CD14-positive monocyte (primary cell): ENCODE results near the gene ZNF99. TPM values are rescaled to one million over a fixed set of nuclear protein-coding genes. Genes with fewer than 3 reads are reported as not detected.
"Not testable (repeated sequence)": the region's sequence is repeated elsewhere in the genome, so short reads cannot be mapped to it uniquely, and the experiment has no call there.

Experiments used
- DNase-seq, 3 donors: peaks; one replicate each; pipeline ENCODE4 v3.0.0-alpha.2; 2011 to 2022
- H2AFZ ChIP-seq: 2 replicates; pipeline ENCODE4 v1.6.0; 2012; ENCODE audit warnings: mild to moderate bottlenecking, low read depth, low read length, inconsistent platforms; ENCODE audit not compliant: insufficient read depth, poor library complexity, severe bottlenecking
- H3K27ac ChIP-seq, 2 donors: 1 replicate in 1 of 2; 2 replicates in 1 of 2; pipeline ENCODE4 v1.5.1; 2012 to 2013; ENCODE audit warnings: low read length in 2 of 2, control low read depth in 1 of 2, inconsistent platforms in 1 of 2, low read depth in 1 of 2, mild to moderate bottlenecking in 1 of 2
- H3K27me3 ChIP-seq, 2 donors: one replicate each; pipeline versions ENCODE4 v1.6.0 to v1.6.1; 2011 to 2013; ENCODE audit warnings: low read length in 2 of 2; ENCODE audit not compliant: control insufficient read depth in 2 of 2, insufficient read depth in 2 of 2
- H3K36me3 ChIP-seq, 2 donors: replicated peaks in 1 of 2; 1 replicate in 1 of 2; 2 replicates in 1 of 2; pipeline versions ENCODE4 v1.5.1 to v1.6.1; 2012 to 2013; ENCODE audit warnings: low read length in 2 of 2, control low read depth in 1 of 2, inconsistent platforms in 1 of 2, mild to moderate bottlenecking in 1 of 2; ENCODE audit not compliant: insufficient read depth in 2 of 2, control insufficient read depth in 1 of 2
- H3K4me1 ChIP-seq, 2 donors: 1 replicate in 1 of 2; 2 replicates in 1 of 2; pipeline versions ENCODE4 v1.5.1 to v1.6.1; 2012 to 2013; ENCODE audit warnings: low read length in 2 of 2, control low read depth in 1 of 2, inconsistent platforms in 1 of 2, mild to moderate bottlenecking in 1 of 2, moderate library complexity in 1 of 2; ENCODE audit not compliant: insufficient read depth in 2 of 2, control insufficient read depth in 1 of 2
- H3K4me2 ChIP-seq: replicated peaks from 2 replicates; pipeline ENCODE3; 2012; ENCODE audit warnings: low read length, moderate library complexity, mild to moderate bottlenecking; ENCODE audit not compliant: poor library complexity, severe bottlenecking; ENCODE audit errors: extremely low read depth
- H3K4me3 ChIP-seq, 3 experiments: fragments of 200-600 bp in 1 of 3; sonication (generic) in 1 of 3; replicated peaks in 1 of 3; 1 replicate in 2 of 3; 2 replicates in 1 of 3; pipeline ENCODE4 v1.5.1; 2011 to 2013; ENCODE audit warnings: low read length in 3 of 3, mild to moderate bottlenecking in 3 of 3, control low read depth in 2 of 3, low read depth in 2 of 3, inconsistent platforms in 1 of 3, moderate library complexity in 1 of 3
- H3K79me2 ChIP-seq: 2 replicates; pipeline ENCODE4 v1.6.0; 2012; ENCODE audit warnings: mild to moderate bottlenecking, control low read depth, inconsistent platforms, low read length, moderate library complexity; ENCODE audit not compliant: insufficient read depth
- H3K9ac ChIP-seq: 2 replicates; pipeline ENCODE4 v1.6.0; 2017; ENCODE audit warnings: low read length, mild to moderate bottlenecking; ENCODE audit not compliant: insufficient read depth, poor library complexity, severe bottlenecking
- H3K9me3 ChIP-seq, 2 donors: replicated peaks in 1 of 2; 1 replicate in 1 of 2; 2 replicates in 1 of 2; pipeline versions ENCODE4 v1.5.1 to v1.6.1; 2012 to 2013; ENCODE audit warnings: low read length in 2 of 2, control low read depth in 1 of 2; ENCODE audit not compliant: control insufficient read depth in 1 of 2, insufficient read depth in 1 of 2
- H4K20me1 ChIP-seq: 2 replicates; pipeline ENCODE4 v1.6.0; 2012; ENCODE audit warnings: mild to moderate bottlenecking, low read length, control low read depth, moderate library complexity; ENCODE audit not compliant: insufficient read depth
- H3K27ac Mint-ChIP-seq, 7 donors: one replicate each; pipeline ENCODE4 v1.8.0; 2020; ENCODE audit warnings: mild to moderate bottlenecking in 7 of 7, mixed read lengths in 7 of 7, moderate library complexity in 6 of 7, inconsistent platforms in 2 of 7
- H3K27me3 Mint-ChIP-seq, 3 donors: one replicate each; pipeline ENCODE4 v1.8.0; 2021 to 2022; ENCODE audit warnings: low read depth in 3 of 3, mild to moderate bottlenecking in 3 of 3, mixed read lengths in 3 of 3, moderate library complexity in 3 of 3, inconsistent platforms in 1 of 3
- H3K36me3 Mint-ChIP-seq, 2 donors: one replicate each; pipeline ENCODE4 v1.8.0; 2020; ENCODE audit warnings: mixed read lengths in 2 of 2, inconsistent platforms in 1 of 2, mild to moderate bottlenecking in 1 of 2
- H3K4me1 Mint-ChIP-seq: one replicate; pipeline ENCODE4 v1.8.0; 2020; ENCODE audit warnings: mild to moderate bottlenecking, mixed read lengths
- H3K4me3 Mint-ChIP-seq, 2 donors: one replicate each; pipeline ENCODE4 v1.8.0; 2020; ENCODE audit warnings: mild to moderate bottlenecking in 2 of 2, mixed read lengths in 2 of 2, moderate library complexity in 1 of 2
- H3K9me3 Mint-ChIP-seq, 7 donors: one replicate each; pipeline ENCODE4 v1.8.0; 2020 to 2022; ENCODE audit warnings: mixed read lengths in 7 of 7, mild to moderate bottlenecking in 6 of 7, moderate library complexity in 6 of 7, inconsistent platforms in 2 of 7
- CTCF ChIP-seq: fragments of 200-600 bp; IDR thresholded peaks from one replicate; pipeline ENCODE4 v1.8.0; 2022; ENCODE audit warnings: antibody characterized with exemption, mild to moderate bottlenecking
- WGBS: methylation state at CpG from one replicate; pipeline ENCODE4 v1.1.5; 2013; ENCODE audit warnings: missing lambda C conversion rate; ENCODE audit not compliant: insufficient coverage; 5-methylcytosine and 5-hydroxymethylcytosine counted together
- intact Hi-C, 2 donors: fragments of 100-400 bp; cut with micrococcal nuclease; formaldehyde crosslinking; loops; one replicate each; pipeline versions ENCODE4 v1.15.0 to v1.15.1; 2023
- polyA plus RNA-seq, 3 donors: library from polyadenylated mRNA; depleted of rRNA in 1 of 3; unstranded in 2 of 3; stranded (reverse) in 1 of 3; fragments of 300-500 nt in 2 of 3; fragments of >200 nt in 1 of 3; fragmentation: Illumina TruSeq in 2 of 3; gene quantifications; 1 replicate in 2 of 3; 2 replicates in 1 of 3; pipeline ENCODE4 v1.2.3, GENCODE V29; 2012 to 2021

The ZNF99 gene
- polyA plus RNA-seq, 3 donors, result not detected

- Mint-ChIP-seq H3K4me1 (no peaks in the 10 kb centered on the region), H3K27me3 (no peaks in the 10 kb centered on the region), H3K27ac (no peak overlapping the region), H3K4me3 (no peak overlapping the region), H3K36me3 (no peaks in the 10 kb centered on the region), H3K9me3 (peaks cover 35 to 81% (median 55%) of the 10 kb centered on the region in 7 donors)
- H3K9ac ChIP-seq, result no peak overlapping the region
- H3K27me3 ChIP-seq, result no peaks in the 10 kb centered on the region
- WGBS, result 52% methylated on average over 2 of the region's 5 CpGs
- no peak for DNase-seq
- no peaks in the 10 kb centered on the region for H3K36me3 ChIP-seq
- H3K79me2 ChIP-seq, result no peaks in the 10 kb centered on the region
- H4K20me1 ChIP-seq, result no peaks in the 10 kb centered on the region
- H3K4me2 ChIP-seq, result no peak overlapping the region
- peaks cover 59 to 65% of the 10 kb centered on the region in 2 donors for H3K9me3 ChIP-seq
- H2AFZ ChIP-seq, result no peak overlapping the region
- no peak for TF ChIP-seq CTCF
- no peaks in the 10 kb centered on the region for H3K4me1 ChIP-seq
- H3K4me3 ChIP-seq, result no peak overlapping the region
- intact Hi-C loops, result no loop called here
- no peak overlapping the region for H3K27ac ChIP-seq
Observed at GRCh38 chr19:22797040-22797439, 13.1 kb upstream of the ZNF99 start.

GRCh38 chr19:22792863-22793262 is 8.9 kb upstream of the ZNF99 start:
- H3K4me2 ChIP-seq, H3K9ac ChIP-seq, H3K4me1 ChIP-seq, H3K36me3 ChIP-seq, H3K36me3 Mint-ChIP-seq, H4K20me1 ChIP-seq, H3K4me3 ChIP-seq, H3K4me3 Mint-ChIP-seq, H3K4me1 Mint-ChIP-seq, H2AFZ ChIP-seq, H3K27ac ChIP-seq, H3K79me2 ChIP-seq, H3K27me3 ChIP-seq, H3K27ac Mint-ChIP-seq, DNase-seq, intact Hi-C loops, H3K27me3 Mint-ChIP-seq: not testable (repeated sequence)
- WGBS, result no CpG with 5 or more reads among the region's 4 CpGs
- peaks cover 17 to 61% (median 48%) of the 10 kb centered on the region in 7 donors for H3K9me3 Mint-ChIP-seq
- peaks cover 46 to 59% of the 10 kb centered on the region in 2 donors for H3K9me3 ChIP-seq
